H1 (cell line): Measurements from ENCODE around the gene TSR1. TPM values are rescaled to one million over a fixed set of nuclear protein-coding genes. Genes with fewer than 3 reads are reported as not detected.

Experiments
- CHD1 ChIP-seq: IDR thresholded peaks from 2 replicates; pipeline ENCODE4 v1.6.1; 2012; ENCODE audit warnings: low read depth, low read length, improper control_type of control experiment
- ZNF274 ChIP-seq: IDR thresholded peaks from 2 replicates; pipeline ENCODE4 v1.7.0; 2012; ENCODE audit warnings: low read length, borderline replicate concordance; ENCODE audit errors: extremely low read depth
- polyA plus RNA-seq, 7 experiments: library from polyadenylated mRNA; depleted of rRNA in 3 of 7; stranded (reverse) in 5 of 7; unstranded in 2 of 7; fragments of >200 nt in 5 of 7; fragments of 200-250 nt in 2 of 7; gene quantifications; 1 replicate in 5 of 7; 2 replicates in 1 of 7; 4 replicates in 1 of 7; pipeline versions ENCODE4 v1.2.1 to v1.2.3, GENCODE V29; 2011 to 2013; ENCODE audit warnings: missing spikeins in 2 of 7, mixed read lengths in 2 of 7
- total RNA-seq: library from RNA; stranded (reverse); fragmentation: NEBNext Ultra II Directional; extraction: Animal tissue kit (Norgen Biotek cat#: 25700); gene quantifications from 2 replicates; pipeline ENCODE4 v1.2.1, GENCODE V29; 2021
- TF ChIP-seq, protein P1 (sequence below): IDR thresholded peaks from 2 replicates; pipeline ENCODE4 v1.6.1; 2012; ENCODE audit warnings: inconsistent platforms
- TF ChIP-seq, protein P2 (sequence below): IDR thresholded peaks from 2 replicates; pipeline ENCODE4 v1.6.1; 2012; ENCODE audit warnings: low read length, inconsistent platforms

The TSR1 gene
- total and polyA plus RNA-seq, 2 of the 8 experiments (the other 6 are each of a cell fraction or from before 2014, with no cell fraction given) = 14.5 to 69.7 TPM

DNA sequence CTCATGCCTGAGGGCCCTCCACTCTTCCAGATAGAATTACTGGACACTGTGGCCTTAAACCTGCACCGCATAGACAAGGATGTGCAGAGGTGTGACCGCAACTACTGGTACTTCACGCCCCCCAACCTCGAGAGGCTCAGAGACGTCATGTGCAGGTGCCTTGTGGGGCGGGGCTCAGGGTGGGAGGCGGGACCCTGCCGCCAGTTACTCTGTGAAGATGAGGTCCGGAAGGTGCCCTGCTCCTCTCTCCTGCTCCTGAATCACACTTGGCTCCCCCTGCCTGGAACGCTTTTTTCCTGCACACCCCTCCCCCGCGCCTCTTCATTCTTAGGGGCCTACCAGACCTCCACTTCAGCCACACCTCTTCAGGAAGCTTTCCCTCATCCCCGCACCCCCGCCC, 39.9 kb upstream of the TSR1 start (continued):
- TF ChIP-seq, protein P1, sequence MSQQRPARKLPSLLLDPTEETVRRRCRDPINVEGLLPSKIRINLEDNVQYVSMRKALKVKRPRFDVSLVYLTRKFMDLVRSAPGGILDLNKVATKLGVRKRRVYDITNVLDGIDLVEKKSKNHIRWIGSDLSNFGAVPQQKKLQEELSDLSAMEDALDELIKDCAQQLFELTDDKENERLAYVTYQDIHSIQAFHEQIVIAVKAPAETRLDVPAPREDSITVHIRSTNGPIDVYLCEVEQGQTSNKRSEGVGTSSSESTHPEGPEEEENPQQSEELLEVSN = no peak
- TF ChIP-seq ZNF274 (no peak), CHD1 (no peak)
- TF ChIP-seq, protein P2, sequence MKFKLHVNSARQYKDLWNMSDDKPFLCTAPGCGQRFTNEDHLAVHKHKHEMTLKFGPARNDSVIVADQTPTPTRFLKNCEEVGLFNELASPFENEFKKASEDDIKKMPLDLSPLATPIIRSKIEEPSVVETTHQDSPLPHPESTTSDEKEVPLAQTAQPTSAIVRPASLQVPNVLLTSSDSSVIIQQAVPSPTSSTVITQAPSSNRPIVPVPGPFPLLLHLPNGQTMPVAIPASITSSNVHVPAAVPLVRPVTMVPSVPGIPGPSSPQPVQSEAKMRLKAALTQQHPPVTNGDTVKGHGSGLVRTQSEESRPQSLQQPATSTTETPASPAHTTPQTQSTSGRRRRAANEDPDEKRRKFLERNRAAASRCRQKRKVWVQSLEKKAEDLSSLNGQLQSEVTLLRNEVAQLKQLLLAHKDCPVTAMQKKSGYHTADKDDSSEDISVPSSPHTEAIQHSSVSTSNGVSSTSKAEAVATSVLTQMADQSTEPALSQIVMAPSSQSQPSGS = no peak
